Upper lobe of right lung (tissue), 1 donor: ENCODE measurements around the gene TRMT10A. TPM values are rescaled to one million over a fixed set of nuclear protein-coding genes. Genes with fewer than 3 reads are reported as not detected.
"Not testable (repeated sequence)": the region's sequence is repeated elsewhere in the genome, so short reads cannot be mapped to it uniquely, and the experiment has no call there.

Experiments
- ATAC-seq: fragments of 200-7000 bp; cut with Tn5 transposase; one replicate; pipeline ENCODE4 v1.9.1; 2020; ENCODE audit warnings: mild to moderate bottlenecking, moderate library complexity
- DNase-seq: peaks from one replicate; pipeline ENCODE4 v3.0.0-alpha.2; 2020
- H3K27ac ChIP-seq: fragments of 200-600 bp; one replicate; pipeline ENCODE4 v1.8.0; 2022
- H3K27me3 ChIP-seq: fragments of 200-600 bp; one replicate; pipeline ENCODE4 v1.8.0; 2022; ENCODE audit warnings: mild to moderate bottlenecking
- H3K36me3 ChIP-seq: fragments of 200-600 bp; one replicate; pipeline ENCODE4 v1.8.0; 2022
- H3K4me1 ChIP-seq: fragments of 200-600 bp; one replicate; pipeline ENCODE4 v1.8.0; 2022
- H3K4me3 ChIP-seq: fragments of 200-600 bp; one replicate; pipeline ENCODE4 v1.8.0; 2022; ENCODE audit warnings: mild to moderate bottlenecking
- H3K9me3 ChIP-seq: fragments of 200-600 bp; one replicate; pipeline ENCODE4 v1.8.0; 2022
- intact Hi-C: fragments of 100-400 bp; cut with DNase I; formaldehyde crosslinking; loops from one replicate; pipeline ENCODE4 v1.11.0; 2022
- total RNA-seq: library from RNA; stranded (reverse); fragmentation: NEBNext Ultra II Directional; extraction: Animal tissue kit (Norgen Biotek cat#: 25700); gene quantifications from one replicate; pipeline ENCODE4 v1.2.1, GENCODE V29; 2021
- TF ChIP-seq, protein P1 (sequence below): fragments of 200-600 bp; IDR thresholded peaks from one replicate; pipeline ENCODE4 v1.8.0; 2022; ENCODE audit warnings: antibody characterized with exemption
- donor health status: DM: no; HTN: yes; CAD: no; lungs with severe emphysema.

Gene TRMT10A
- total RNA-seq, 1 donor from 2014 or later: 5.0 TPM

DNA sequence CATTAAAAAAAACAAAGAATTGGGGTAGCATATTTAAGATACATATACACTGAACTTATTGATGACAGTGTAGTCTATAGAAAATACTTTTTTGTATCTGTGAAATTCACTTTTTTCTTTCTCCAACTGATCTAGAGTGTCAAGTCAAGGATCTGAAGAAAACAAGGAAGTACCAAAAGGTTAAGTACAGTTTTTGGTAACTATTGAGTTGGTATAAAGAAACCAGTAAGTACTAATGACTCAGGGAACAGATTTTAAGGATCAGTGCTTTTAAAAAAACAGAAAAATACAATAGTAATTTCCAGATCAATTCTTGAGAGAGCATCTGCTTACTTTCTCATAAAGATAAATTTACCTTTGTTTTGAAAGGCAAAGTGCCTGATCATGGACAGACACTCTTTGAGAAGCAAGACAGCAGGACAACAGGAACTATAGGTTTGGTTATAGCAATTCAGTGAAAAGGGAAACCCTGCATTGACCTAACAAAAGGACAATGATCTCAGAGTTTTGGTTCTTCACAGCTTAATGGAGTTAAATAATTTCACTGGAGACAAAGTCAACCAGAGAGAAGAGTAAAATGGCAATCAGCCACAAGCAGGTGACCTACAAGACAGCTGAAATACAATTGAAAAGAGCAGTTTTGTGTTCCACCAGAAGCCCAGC is 23.4 kb downstream of the TRMT10A start:
- Histone ChIP-seq H3K4me3 (no peak overlapping the region), H3K9me3 (no peaks in the 10 kb centered on the region), H3K27me3 (no peaks in the 10 kb centered on the region), H3K4me1 (no peaks in the 10 kb centered on the region), H3K27ac (no peak overlapping the region), H3K36me3 (no peaks in the 10 kb centered on the region)
- ATAC-seq (no peak), DNase-seq (no peak)
- intact Hi-C loops: no loop called here
- TF ChIP-seq, protein P1, sequence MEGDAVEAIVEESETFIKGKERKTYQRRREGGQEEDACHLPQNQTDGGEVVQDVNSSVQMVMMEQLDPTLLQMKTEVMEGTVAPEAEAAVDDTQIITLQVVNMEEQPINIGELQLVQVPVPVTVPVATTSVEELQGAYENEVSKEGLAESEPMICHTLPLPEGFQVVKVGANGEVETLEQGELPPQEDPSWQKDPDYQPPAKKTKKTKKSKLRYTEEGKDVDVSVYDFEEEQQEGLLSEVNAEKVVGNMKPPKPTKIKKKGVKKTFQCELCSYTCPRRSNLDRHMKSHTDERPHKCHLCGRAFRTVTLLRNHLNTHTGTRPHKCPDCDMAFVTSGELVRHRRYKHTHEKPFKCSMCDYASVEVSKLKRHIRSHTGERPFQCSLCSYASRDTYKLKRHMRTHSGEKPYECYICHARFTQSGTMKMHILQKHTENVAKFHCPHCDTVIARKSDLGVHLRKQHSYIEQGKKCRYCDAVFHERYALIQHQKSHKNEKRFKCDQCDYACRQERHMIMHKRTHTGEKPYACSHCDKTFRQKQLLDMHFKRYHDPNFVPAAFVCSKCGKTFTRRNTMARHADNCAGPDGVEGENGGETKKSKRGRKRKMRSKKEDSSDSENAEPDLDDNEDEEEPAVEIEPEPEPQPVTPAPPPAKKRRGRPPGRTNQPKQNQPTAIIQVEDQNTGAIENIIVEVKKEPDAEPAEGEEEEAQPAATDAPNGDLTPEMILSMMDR: no peak

DNA sequence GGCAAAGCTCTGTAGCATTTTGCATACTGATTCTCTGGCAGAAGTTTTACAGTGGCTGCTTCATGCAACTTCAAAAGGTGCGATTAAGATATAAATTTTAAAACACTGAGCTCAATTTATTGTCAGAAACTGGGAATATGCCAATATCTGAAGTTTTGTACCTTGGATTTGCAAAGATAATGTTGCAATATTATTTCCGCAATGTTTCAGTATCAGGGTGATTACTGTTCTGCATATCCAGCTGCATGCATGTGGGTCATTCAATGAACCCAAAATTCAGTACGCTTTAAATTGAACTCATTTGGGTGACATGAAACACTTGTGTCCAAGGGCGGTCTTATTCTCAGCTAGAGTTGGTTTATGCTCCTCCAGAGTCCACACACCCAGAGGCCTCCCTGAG is 26.2 kb downstream of the TRMT10A start:
- Histone ChIP-seq H3K27ac (no peak overlapping the region), H3K36me3 (no peaks in the 10 kb centered on the region), H3K4me3 (no peak overlapping the region), H3K4me1 (no peaks in the 10 kb centered on the region), H3K27me3 (no peaks in the 10 kb centered on the region), H3K9me3 (no peaks in the 10 kb centered on the region)
- intact Hi-C loops: no loop called here
- ATAC-seq (no peak), DNase-seq (no peak)
- TF ChIP-seq, protein P1: no peak

DNA sequence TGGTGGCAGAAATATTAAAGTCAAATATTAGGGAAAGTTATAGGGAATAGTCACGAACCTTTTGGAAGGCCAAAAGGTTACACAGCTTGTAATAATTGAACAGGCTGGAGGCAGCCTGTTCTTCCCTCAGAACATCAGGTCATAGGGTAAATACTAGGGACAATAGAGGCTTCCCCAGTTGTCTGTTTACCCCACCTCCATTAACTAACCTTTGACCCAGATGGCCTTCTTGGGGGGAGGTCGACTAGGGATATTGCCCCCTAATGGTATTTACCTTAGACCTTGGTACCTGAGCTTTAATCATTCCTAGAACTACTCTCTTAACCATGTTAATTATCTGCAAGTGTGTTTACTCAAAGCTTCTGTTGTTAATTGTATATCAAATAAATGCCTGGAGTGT is 27.0 kb downstream of the TRMT10A start:
- H3K4me1 ChIP-seq: no peaks in the 10 kb centered on the region
- H3K27ac ChIP-seq: no peak overlapping the region
- no peak for ATAC-seq
- intact Hi-C loops: no loop called here
- H3K9me3 ChIP-seq: no peaks in the 10 kb centered on the region
- no peaks in the 10 kb centered on the region for H3K36me3 ChIP-seq
- TF ChIP-seq, protein P1: no peak
- no peaks in the 10 kb centered on the region for H3K27me3 ChIP-seq
- H3K4me3 ChIP-seq: no peak overlapping the region
- DNase-seq: no peak

DNA sequence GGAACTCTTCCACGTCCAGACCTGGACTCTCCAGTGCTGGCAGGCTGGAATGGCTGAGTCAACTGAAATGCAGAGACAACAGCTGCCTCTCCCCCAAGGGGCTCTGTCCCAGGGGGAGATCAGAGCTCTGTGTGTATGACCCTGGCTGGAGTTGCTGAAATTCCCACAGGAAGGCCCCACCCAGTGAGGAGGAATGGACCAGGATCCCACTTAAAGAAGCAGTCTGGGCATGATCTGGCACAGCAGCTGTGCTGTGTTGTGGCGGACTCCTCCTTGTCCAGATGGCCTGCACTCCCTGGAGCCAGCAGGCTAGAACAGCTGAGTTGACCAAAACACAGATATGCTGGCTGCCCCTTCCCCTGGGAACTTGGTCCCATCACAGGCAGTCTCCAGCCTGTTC is 27.6 kb downstream of the TRMT10A start:
- Histone ChIP-seq H3K36me3 (no peaks in the 10 kb centered on the region), H3K4me3 (no peak overlapping the region), H3K27me3 (no peaks in the 10 kb centered on the region), H3K4me1 (no peaks in the 10 kb centered on the region), H3K9me3 (no peaks in the 10 kb centered on the region), H3K27ac (no peak overlapping the region)
- peak; percentile 21 for ATAC-seq
- intact Hi-C loops: no loop called here
- no peak for DNase-seq
- TF ChIP-seq, protein P1: no peak

DNA sequence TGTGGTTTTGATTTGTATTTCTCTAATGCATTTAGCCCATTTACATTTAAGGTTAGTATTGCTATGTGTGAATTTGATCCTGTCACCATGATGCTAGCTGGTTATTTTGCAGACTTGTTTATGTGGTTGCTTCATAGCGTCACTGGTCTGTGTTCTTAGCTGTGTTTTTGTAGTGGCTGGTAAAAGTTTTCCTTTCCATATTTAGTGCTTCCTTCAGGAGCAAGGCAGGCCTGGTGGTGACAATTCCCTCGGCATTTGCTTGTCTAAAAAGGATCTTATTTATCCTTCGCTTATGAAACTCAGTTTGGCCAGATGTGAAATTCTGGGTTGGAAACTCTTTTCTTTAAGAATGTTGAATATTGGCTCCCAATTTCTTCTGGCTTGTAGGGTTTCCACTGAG is 29.1 kb downstream of the TRMT10A start:
- H3K27ac ChIP-seq, ATAC-seq, H3K9me3 ChIP-seq, intact Hi-C loops, H3K4me3 ChIP-seq, DNase-seq, H3K27me3 ChIP-seq, H3K4me1 ChIP-seq, H3K36me3 ChIP-seq: not testable (repeated sequence)

DNA sequence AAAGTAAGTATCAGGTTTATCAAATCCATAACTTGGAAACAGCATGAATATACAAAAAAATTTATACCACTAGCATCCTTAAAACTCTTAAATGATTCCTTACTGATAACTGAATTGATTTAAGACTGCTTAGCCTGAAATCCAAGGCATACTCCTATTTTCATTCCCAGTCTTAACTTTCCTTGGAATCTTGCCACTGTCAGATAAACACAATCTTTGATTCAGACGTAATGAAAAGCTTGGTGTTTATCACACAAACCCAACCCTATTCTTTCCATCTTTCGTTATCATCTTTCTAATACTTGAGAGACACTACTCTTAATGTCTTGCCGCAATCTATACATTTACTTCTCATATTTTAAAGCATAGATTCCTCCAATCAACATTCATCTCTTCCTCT is 33.9 kb downstream of the TRMT10A start:
- no peak overlapping the region for H3K4me3 ChIP-seq
- no peaks in the 10 kb centered on the region for H3K4me1 ChIP-seq
- H3K9me3 ChIP-seq: no peaks in the 10 kb centered on the region
- H3K27me3 ChIP-seq: no peaks in the 10 kb centered on the region
- TF ChIP-seq, protein P1: no peak
- no peak for DNase-seq
- no peak overlapping the region for H3K27ac ChIP-seq
- no peaks in the 10 kb centered on the region for H3K36me3 ChIP-seq
- intact Hi-C loops: no loop called here
- no peak for ATAC-seq
